Neural cell (in vitro differentiated cells): ENCODE measurements around the gene TFPI. TPM values are rescaled to one million over a fixed set of nuclear protein-coding genes. Genes with fewer than 3 reads are reported as not detected.

Source experiments
- H2AFZ ChIP-seq: fragments of 200-600, 300-800 bp; sonication (generic), shearing (Covaris generic); 2 replicates; pipeline ENCODE4 v1.6.0; 2014; ENCODE audit warnings: low read depth, mild to moderate bottlenecking, antibody characterized with exemption, low read length, moderate library complexity
- H3F3A ChIP-seq: fragments of 200-600 bp; shearing (Covaris generic); 2 replicates; pipeline ENCODE4 v1.6.1; 2016; ENCODE audit warnings: mild to moderate bottlenecking, moderate library complexity, mixed read lengths, antibody characterized with exemption, low read length; ENCODE audit not compliant: insufficient read depth, poor library complexity, severe bottlenecking
- H3K27ac ChIP-seq: fragments of 200-600, 300-800 bp; sonication (generic), shearing (Covaris generic); 2 replicates; pipeline ENCODE4 v1.5.1; 2014; ENCODE audit warnings: mild to moderate bottlenecking, low read length, moderate library complexity
- H3K27me3 ChIP-seq: fragments of 300-800, 200-600 bp; sonication (generic), shearing (Covaris generic); 2 replicates; pipeline ENCODE4 v1.6.0; 2014; ENCODE audit warnings: mild to moderate bottlenecking, low read depth, low read length, moderate library complexity; ENCODE audit not compliant: insufficient read depth
- H3K36me3 ChIP-seq: fragments of 300-800, 200-600 bp; sonication (generic), shearing (Covaris generic); 2 replicates; pipeline ENCODE4 v1.5.1; 2014; ENCODE audit warnings: mild to moderate bottlenecking, antibody characterized with exemption, low read length, moderate library complexity; ENCODE audit not compliant: insufficient read depth
- H3K4me2 ChIP-seq: fragments of 300-800, 200-600 bp; sonication (generic), shearing (Covaris generic); 2 replicates; pipeline ENCODE4 v1.6.0; 2014; ENCODE audit warnings: mild to moderate bottlenecking, low read length
- H3K4me3 ChIP-seq: fragments of 300-800, 200-600 bp; sonication (generic), shearing (Covaris generic); 2 replicates; pipeline ENCODE4 v1.5.1; 2014; ENCODE audit warnings: mild to moderate bottlenecking, low read length, moderate library complexity
- H3K79me2 ChIP-seq: fragments of 200-600 bp; shearing (Covaris generic); replicated peaks from 2 replicates; pipeline ENCODE4 v1.6.0; 2014; ENCODE audit warnings: mild to moderate bottlenecking, low read length, moderate library complexity; ENCODE audit not compliant: insufficient read depth
- H3K9ac ChIP-seq: fragments of 300-800, 200-600 bp; sonication (generic), shearing (Covaris generic); 2 replicates; pipeline ENCODE4 v1.6.1; 2016; ENCODE audit warnings: mild to moderate bottlenecking, low read length, mixed read lengths
- H3K9me2 ChIP-seq: fragments of 200-600 bp; shearing (Covaris generic); 2 replicates; pipeline ENCODE4 v1.6.1; 2016; ENCODE audit warnings: mild to moderate bottlenecking, low read length, mixed read lengths; ENCODE audit not compliant: insufficient read depth
- H3K9me3 ChIP-seq: fragments of 200-600, 300-800 bp; sonication (generic), shearing (Covaris generic); 2 replicates; pipeline ENCODE4 v1.6.1; 2016; ENCODE audit warnings: mild to moderate bottlenecking, mixed run types, low read length, moderate library complexity, mixed read lengths
- H4K20me1 ChIP-seq: fragments of 200-600 bp; shearing (Covaris generic); 2 replicates; pipeline ENCODE4 v1.6.1; 2016; ENCODE audit warnings: mild to moderate bottlenecking, mixed run types; ENCODE audit not compliant: insufficient read depth
- CTCF ChIP-seq: fragments of 450-650 bp; IDR thresholded peaks from 2 replicates; pipeline ENCODE4 v1.5.1; 2014; ENCODE audit warnings: antibody characterized with exemption, mild to moderate bottlenecking, moderate library complexity; ENCODE audit not compliant: poor library complexity, severe bottlenecking
- EP300 ChIP-seq: fragments of 450-650 bp; conservative IDR thresholded peaks from 2 replicates; pipeline ENCODE4 v1.6.1; 2014; ENCODE audit warnings: antibody characterized with exemption, mild to moderate bottlenecking, moderate library complexity; ENCODE audit not compliant: poor library complexity, severe bottlenecking
- EZH2 ChIP-seq: fragments of 200-600, 300-800 bp; shearing (Covaris generic), sonication (generic); IDR thresholded peaks from 2 replicates; pipeline ENCODE4 v1.6.1; 2014; ENCODE audit warnings: antibody characterized with exemption, low read length, borderline replicate concordance, mild to moderate bottlenecking; ENCODE audit not compliant: insufficient read depth, poor library complexity, severe bottlenecking
- MXI1 ChIP-seq: fragments of 450-650 bp; conservative IDR thresholded peaks from 2 replicates; pipeline ENCODE4 v1.6.1; 2014; ENCODE audit warnings: antibody characterized with exemption, mild to moderate bottlenecking; ENCODE audit not compliant: poor library complexity, severe bottlenecking
- POLR2AphosphoS5 ChIP-seq: IDR thresholded peaks from 2 replicates; pipeline ENCODE4 v1.6.1; 2012
- RAD21 ChIP-seq: fragments of 450-650 bp; conservative IDR thresholded peaks from 2 replicates; pipeline ENCODE4 v1.6.1; 2014; ENCODE audit warnings: antibody characterized with exemption, mild to moderate bottlenecking, moderate library complexity
- SMC3 ChIP-seq: fragments of 450-650 bp; conservative IDR thresholded peaks from 2 replicates; pipeline ENCODE4 v1.6.1; 2014; ENCODE audit warnings: antibody characterized with exemption, mild to moderate bottlenecking, moderate library complexity; ENCODE audit not compliant: poor library complexity
- TAF1 ChIP-seq: IDR thresholded peaks from 2 replicates; pipeline ENCODE4 v1.6.1; 2012; ENCODE audit warnings: low read depth
- polyA plus RNA-seq: library from polyadenylated mRNA; depleted of rRNA; stranded (reverse); fragments of >200 nt; gene quantifications from 2 replicates; pipeline ENCODE4 v1.2.3, GENCODE V29; 2014
- TF ChIP-seq, protein P1 (sequence below): IDR thresholded peaks from 2 replicates; pipeline ENCODE4 v1.6.1; 2012; ENCODE audit warnings: borderline replicate concordance

The TFPI gene
- polyA plus RNA-seq, 1 donor from 2014 or later: 0.51 TPM

DNA sequence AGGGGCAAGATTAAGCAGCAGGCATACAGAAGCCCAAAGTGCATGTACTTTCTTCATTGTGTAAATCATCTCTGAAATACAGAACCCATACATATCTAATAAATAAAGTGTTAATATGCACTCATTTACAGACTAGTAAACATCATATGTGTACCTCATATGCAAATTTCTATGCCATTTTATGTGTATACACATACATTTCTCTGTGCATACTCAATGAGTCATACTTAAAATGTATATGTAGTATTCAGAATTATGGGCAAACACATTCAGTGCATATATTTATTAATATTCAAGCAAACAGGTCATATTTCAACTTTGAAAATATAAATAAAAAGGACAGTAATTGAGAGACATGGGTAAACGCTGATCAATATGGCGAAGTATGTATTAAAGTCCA, 50.5 kb downstream of the TFPI start:
- H3K9ac ChIP-seq: no peak overlapping the region
- no peaks in the 10 kb centered on the region for H4K20me1 ChIP-seq
- no peaks in the 10 kb centered on the region for H3K9me3 ChIP-seq
- H3F3A ChIP-seq: no peaks in the 10 kb centered on the region
- H3K4me3 ChIP-seq: no peak overlapping the region
- H3K9me2 ChIP-seq: no peaks in the 10 kb centered on the region
- no peak overlapping the region for H3K27ac ChIP-seq
- no peaks in the 10 kb centered on the region for H3K79me2 ChIP-seq
- no peak overlapping the region for H2AFZ ChIP-seq
- no peaks in the 10 kb centered on the region for H3K27me3 ChIP-seq
- no peak for TF ChIP-seq MXI1
- TF ChIP-seq CTCF: no peak
- TF ChIP-seq EP300: no peak
- TF ChIP-seq EZH2: no peak
- no peak for TF ChIP-seq POLR2AphosphoS5
- no peak for TF ChIP-seq SMC3
- no peak for TF ChIP-seq TAF1
- TF ChIP-seq, protein P1, sequence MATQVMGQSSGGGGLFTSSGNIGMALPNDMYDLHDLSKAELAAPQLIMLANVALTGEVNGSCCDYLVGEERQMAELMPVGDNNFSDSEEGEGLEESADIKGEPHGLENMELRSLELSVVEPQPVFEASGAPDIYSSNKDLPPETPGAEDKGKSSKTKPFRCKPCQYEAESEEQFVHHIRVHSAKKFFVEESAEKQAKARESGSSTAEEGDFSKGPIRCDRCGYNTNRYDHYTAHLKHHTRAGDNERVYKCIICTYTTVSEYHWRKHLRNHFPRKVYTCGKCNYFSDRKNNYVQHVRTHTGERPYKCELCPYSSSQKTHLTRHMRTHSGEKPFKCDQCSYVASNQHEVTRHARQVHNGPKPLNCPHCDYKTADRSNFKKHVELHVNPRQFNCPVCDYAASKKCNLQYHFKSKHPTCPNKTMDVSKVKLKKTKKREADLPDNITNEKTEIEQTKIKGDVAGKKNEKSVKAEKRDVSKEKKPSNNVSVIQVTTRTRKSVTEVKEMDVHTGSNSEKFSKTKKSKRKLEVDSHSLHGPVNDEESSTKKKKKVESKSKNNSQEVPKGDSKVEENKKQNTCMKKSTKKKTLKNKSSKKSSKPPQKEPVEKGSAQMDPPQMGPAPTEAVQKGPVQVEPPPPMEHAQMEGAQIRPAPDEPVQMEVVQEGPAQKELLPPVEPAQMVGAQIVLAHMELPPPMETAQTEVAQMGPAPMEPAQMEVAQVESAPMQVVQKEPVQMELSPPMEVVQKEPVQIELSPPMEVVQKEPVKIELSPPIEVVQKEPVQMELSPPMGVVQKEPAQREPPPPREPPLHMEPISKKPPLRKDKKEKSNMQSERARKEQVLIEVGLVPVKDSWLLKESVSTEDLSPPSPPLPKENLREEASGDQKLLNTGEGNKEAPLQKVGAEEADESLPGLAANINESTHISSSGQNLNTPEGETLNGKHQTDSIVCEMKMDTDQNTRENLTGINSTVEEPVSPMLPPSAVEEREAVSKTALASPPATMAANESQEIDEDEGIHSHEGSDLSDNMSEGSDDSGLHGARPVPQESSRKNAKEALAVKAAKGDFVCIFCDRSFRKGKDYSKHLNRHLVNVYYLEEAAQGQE: no peak
- no peak for TF ChIP-seq RAD21
- no peak overlapping the region for H3K4me2 ChIP-seq
- no peaks in the 10 kb centered on the region for H3K36me3 ChIP-seq

DNA sequence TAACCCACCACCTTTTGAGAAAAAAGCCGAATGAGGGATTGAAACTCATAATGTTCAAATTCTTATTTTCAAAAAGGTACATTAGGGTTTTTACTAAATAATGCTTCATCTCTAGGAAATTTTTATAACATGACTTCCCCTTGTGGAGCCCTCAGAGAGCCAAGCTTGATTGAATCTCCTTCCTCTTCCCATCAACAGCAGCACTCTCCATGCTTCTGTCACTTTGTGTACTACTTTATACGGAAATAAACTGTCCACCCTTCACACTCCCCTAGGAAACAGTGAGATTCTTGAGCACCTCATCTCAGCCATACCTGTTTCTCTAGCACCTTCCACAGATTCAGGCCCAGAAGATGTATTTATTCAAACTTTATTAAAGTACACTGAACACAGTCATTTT, 51.8 kb downstream of the TFPI start:
- no peak overlapping the region for H2AFZ ChIP-seq

More for the DNA sequence above, 51.8 kb downstream of the TFPI start:
- no peak overlapping the region for H3K4me3 ChIP-seq
- no peaks in the 10 kb centered on the region for H3K9me2 ChIP-seq
- no peaks in the 10 kb centered on the region for H3K79me2 ChIP-seq
- H4K20me1 ChIP-seq: no peaks in the 10 kb centered on the region
- no peaks in the 10 kb centered on the region for H3K9me3 ChIP-seq
- H3K4me2 ChIP-seq: no peak overlapping the region
- H3F3A ChIP-seq: no peaks in the 10 kb centered on the region
- no peaks in the 10 kb centered on the region for H3K27me3 ChIP-seq
- no peak overlapping the region for H3K9ac ChIP-seq
- no peaks in the 10 kb centered on the region for H3K36me3 ChIP-seq
- no peak overlapping the region for H3K27ac ChIP-seq
- TF ChIP-seq, protein P1: no peak
- TF ChIP-seq RAD21: no peak
- no peak for TF ChIP-seq CTCF
- TF ChIP-seq SMC3: no peak
- no peak for TF ChIP-seq EZH2
- no peak for TF ChIP-seq EP300
- TF ChIP-seq MXI1: no peak
- TF ChIP-seq TAF1: no peak
- no peak for TF ChIP-seq POLR2AphosphoS5
